HG02588 (cell line): ENCODE data around the gene THAP7.

ENCODE experiments used
- ATAC-seq: cut with Tn5 transposase; IDR thresholded peaks from one replicate; pipeline ENCODE4 v1.9.1; 2021; ENCODE audit warnings: mild to moderate bottlenecking, moderate library complexity; ENCODE audit not compliant: unreplicated experiment

THAP7 gene

GRCh38 chr22:20965104-20965887 lies 36.6 kb downstream of the THAP7 start:
- no peak for ATAC-seq

GRCh38 chr22:20964799-20965103 lies 37.2 kb downstream of the THAP7 start:
- ATAC-seq, result no peak

DNA sequence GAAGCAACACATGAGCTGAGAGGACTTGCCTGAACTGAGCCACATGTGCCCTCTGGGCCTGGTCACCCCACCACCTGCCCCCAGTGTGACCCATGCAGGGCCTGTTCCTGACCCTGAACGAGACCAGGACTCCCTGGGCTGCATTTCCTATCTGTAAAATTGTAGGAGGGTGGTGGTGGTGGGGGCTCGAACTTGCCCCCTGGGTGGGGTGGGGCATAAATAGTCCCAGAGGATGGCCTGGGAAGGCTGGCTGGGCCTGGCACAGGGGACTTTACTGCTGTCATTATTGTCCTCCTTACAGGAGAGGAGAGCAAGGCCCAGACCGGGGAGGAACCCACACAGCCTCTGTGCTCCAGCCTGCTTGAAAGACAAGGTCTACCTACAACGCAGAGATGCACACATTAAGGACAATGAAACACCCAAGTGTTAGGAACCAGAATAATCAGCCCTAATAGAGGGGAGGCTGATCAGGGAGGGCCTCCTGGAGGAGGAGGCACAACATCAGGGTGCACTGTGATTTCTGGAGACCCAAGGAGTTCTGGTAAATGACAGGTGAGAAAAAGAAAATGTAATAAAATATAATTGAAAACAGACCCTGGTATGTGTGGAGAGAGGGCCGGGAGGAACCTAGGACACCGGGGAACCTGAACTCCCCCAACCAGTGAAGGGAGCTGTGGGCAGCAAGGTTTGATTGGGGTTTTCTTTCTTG lies 37.7 kb downstream of the THAP7 start:
- no peak for ATAC-seq

- ATAC-seq, result no peak
These were observed 38.5 kb downstream of the THAP7 start for GRCh38 chr22:20963201-20964052.

GRCh38 chr22:20962491-20962945 lies 39.4 kb downstream of the THAP7 start:
- ATAC-seq, result no peak

DNA sequence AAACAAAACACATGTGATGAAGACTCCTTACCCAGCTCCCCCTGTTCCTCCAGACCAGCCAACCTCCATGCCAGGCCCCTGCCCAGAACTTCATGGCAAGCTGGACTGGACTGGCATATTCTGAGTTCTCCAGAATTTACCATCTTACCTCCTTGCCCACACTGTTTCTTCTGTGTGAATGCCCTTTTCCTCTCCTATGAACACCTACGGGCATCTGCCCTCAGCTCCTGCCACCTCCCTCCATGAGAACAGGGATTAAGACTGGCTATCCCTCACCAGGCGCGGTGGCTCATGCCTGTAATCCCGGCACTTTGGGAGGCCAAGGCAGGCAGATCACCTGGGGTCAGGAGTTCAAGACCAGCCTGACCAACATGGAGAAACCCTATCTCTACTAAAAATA lies 41.3 kb downstream of the THAP7 start:
- no peak for ATAC-seq

- no peak for ATAC-seq
These were observed 42.1 kb downstream of the THAP7 start for GRCh38 chr22:20959578-20960461.

- no peak for ATAC-seq
These were observed 44.1 kb downstream of the THAP7 start for GRCh38 chr22:20957683-20958431.

GRCh38 chr22:20957102-20957682 lies 44.7 kb downstream of the THAP7 start:
- ATAC-seq, result no peak

GRCh38 chr22:20956258-20957101 lies 45.4 kb downstream of the THAP7 start:
- no peak for ATAC-seq

DNA sequence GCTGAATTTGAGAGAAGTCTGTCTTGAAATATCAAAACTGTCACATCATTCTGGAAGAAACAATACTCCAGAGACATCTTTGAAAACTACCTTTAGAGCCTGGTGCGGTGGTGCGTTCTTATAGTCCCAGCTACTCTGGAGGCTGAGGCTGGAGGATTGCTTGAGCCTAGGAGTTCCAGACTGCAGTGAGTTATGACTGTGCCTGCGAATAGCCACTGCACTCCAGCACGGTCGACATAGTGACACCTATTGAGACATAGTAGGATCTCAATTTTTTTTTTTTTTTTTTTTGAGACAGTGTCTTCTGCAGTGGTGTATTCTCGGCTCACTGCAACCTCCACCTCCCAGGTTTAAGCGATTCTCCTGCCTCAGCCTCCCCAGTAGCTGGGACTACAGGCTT lies 46.4 kb downstream of the THAP7 start:
- no peak for ATAC-seq

DNA sequence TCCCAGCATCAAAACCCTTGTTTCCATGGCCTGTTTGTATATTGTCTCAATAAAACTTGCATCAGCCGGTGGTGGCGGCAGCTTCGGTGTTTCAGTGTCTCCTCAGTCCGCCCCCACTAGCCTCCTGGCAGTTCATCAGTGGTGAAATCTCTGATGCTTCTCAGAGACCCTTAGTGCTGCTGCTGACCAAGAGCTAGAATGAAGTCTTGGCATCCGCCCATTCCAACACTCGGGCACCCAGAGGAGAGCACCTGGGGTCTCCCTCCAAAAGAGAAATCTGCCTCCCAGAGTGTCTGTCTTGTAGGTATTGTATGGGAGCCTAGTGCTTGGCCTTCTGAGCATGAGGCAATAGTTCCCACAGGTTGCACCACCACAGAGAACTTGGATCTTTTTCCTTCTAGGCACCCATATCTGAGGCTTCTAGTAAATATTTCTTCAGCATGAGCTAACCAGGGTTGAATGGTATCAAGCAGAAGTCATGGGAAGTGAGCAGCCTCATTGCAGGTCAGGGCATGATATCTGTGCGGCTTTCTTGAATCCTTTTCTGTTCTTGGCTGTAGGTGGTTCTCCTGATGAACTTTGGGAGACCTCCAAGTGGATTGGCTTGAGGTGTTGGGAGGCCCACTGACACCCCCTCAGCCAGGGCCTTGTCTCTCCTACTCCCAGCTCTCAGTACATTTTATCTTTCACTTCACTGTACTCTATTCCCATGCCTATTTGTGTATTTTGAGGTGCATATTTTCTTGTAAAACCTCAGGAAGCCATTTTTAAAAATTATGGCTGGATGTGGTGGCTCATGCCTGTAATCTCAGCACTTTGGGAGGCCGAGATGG lies 48.0 kb downstream of the THAP7 start:
- ATAC-seq, result no peak

GRCh38 chr22:20953342-20953608 lies 48.6 kb downstream of the THAP7 start:
- ATAC-seq, result no peak

GRCh38 chr22:20952544-20953341 lies 49.2 kb downstream of the THAP7 start:
- no peak for ATAC-seq

DNA sequence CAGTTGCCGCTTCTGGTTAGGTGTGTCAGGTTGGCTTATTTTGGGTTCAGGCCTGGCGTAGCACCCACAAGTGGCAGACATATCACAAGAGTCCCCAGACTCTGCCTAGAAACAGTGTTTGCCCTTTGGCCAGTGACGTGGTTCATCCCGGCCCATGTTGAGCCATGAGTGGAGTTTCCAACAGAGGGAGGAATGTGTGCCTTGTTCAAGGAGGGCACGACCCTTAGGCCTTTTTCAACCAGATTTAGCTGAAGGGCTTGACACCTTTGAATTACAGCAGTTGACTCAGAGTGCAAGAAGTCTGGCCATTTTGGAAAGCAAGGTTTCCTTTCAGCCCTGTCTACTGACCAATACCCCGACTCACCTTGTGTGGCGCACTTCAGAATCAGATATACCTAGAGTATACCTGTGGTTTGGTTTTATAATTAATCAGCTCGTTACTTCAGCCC lies 50.0 kb downstream of the THAP7 start:
- no peak for ATAC-seq

DNA sequence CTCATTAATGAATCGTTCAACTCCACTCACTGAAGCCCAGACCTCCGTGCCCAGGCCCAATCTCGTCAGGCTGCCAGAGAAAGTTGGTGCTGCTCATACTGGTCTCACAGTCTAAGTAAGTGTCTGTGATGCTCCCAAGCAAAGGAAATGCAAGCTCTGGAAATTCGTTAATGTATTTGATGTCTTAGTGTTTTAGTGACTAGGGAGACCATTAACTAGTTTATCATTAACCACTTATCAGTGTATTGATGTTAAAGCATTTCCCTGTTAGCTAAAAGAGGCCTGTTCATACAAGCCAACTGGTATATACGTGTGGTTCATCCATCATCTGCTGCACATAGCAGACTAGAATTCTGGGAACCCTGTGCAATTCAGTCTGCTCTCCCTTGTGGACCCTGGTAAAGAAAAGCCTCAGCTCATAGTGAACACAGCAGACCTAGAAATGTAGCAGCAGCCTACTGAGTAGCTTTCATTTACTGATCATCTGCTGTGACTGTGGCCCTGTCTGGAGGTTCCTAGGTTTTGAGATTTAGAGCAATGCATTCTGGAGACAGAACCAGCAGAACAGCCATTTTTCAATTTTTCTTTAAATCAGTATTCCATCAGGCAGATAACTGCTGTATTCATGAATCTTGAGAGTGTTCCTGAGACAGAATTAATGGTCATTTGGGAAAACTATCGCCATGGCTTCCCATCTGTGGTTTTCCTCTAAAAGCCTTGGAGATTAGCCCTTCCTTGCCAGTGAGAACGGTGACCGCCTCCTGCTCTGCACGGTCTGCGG lies 50.6 kb downstream of the THAP7 start:
- no peak for ATAC-seq
